ENCODE measurements around the gene ZFP36.

DNA sequence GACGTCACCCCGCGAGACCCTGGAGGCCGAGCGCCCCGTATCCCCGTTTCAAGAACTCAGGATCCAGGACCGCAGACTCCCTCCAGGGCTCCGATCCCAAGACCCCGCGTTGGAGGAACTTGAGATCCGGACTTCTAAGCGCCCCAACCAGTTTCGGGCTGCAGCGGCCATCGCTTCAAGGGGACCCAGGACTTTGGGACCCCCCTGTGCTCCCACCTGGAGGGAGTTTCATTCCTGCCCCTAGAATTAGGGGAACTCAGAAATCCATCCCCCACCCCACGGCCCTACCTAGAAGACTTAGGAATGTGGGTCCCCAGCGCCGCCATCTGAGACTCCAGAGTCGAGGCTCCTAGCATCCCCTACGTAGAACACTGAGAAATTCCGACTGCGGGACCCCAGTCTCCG, 6.2 kb downstream of the ZFP36 start:
- no peak for TF ChIP-seq POLR2A (IDR thresholded peaks at IDR 0.05)
- TF ChIP-seq, protein P1, sequence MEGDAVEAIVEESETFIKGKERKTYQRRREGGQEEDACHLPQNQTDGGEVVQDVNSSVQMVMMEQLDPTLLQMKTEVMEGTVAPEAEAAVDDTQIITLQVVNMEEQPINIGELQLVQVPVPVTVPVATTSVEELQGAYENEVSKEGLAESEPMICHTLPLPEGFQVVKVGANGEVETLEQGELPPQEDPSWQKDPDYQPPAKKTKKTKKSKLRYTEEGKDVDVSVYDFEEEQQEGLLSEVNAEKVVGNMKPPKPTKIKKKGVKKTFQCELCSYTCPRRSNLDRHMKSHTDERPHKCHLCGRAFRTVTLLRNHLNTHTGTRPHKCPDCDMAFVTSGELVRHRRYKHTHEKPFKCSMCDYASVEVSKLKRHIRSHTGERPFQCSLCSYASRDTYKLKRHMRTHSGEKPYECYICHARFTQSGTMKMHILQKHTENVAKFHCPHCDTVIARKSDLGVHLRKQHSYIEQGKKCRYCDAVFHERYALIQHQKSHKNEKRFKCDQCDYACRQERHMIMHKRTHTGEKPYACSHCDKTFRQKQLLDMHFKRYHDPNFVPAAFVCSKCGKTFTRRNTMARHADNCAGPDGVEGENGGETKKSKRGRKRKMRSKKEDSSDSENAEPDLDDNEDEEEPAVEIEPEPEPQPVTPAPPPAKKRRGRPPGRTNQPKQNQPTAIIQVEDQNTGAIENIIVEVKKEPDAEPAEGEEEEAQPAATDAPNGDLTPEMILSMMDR (IDR thresholded peaks at IDR 0.05) = peak in 2 of 5 experiments; percentile 18 to 51
